ENCODE measurements around the gene IFNL2. TPM values are rescaled to one million over a fixed set of nuclear protein-coding genes. Genes with fewer than 3 reads are reported as not detected.

The IFNL2 gene
- total RNA-seq, 4 donors from 2014 or later: not detected

DNA sequence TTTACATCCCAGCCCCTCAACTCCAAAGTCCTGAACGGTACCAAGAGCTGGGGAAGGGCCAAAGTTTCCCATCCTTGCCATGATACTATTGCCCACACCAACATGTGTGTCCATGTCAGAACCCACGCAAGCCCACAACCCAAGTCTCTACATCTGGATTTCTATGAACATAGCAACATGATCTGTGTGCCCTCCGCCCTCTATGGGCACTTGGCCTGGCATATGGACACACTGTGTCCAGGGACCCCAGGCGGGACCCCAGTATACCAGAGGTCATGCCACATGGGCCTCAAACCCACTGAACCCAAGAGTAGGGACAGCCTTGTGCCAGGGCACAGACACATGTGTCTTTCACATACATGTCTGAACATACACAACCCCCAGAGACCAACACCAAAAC lies 50.5 kb downstream of the IFNL2 start:
- no peak for DNase-seq
- intact Hi-C loops (cut with DNase I; ENCODE audit: low total_unique reads): no loop called here
- Histone ChIP-seq H3K4me3 (no peak overlapping the region), H3K36me3 (no peaks in the 10 kb centered on the region), H3K4me1 (no peaks in the 10 kb centered on the region), H3K27me3 (no peaks in the 10 kb centered on the region), H3K27ac (no peak overlapping the region), H3K9me3 (no peaks in the 10 kb centered on the region)
- TF ChIP-seq, protein P1, sequence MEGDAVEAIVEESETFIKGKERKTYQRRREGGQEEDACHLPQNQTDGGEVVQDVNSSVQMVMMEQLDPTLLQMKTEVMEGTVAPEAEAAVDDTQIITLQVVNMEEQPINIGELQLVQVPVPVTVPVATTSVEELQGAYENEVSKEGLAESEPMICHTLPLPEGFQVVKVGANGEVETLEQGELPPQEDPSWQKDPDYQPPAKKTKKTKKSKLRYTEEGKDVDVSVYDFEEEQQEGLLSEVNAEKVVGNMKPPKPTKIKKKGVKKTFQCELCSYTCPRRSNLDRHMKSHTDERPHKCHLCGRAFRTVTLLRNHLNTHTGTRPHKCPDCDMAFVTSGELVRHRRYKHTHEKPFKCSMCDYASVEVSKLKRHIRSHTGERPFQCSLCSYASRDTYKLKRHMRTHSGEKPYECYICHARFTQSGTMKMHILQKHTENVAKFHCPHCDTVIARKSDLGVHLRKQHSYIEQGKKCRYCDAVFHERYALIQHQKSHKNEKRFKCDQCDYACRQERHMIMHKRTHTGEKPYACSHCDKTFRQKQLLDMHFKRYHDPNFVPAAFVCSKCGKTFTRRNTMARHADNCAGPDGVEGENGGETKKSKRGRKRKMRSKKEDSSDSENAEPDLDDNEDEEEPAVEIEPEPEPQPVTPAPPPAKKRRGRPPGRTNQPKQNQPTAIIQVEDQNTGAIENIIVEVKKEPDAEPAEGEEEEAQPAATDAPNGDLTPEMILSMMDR (IDR thresholded peaks at IDR 0.05): no peak
- TF ChIP-seq POLR2A (IDR thresholded peaks at IDR 0.05): no peak

DNA sequence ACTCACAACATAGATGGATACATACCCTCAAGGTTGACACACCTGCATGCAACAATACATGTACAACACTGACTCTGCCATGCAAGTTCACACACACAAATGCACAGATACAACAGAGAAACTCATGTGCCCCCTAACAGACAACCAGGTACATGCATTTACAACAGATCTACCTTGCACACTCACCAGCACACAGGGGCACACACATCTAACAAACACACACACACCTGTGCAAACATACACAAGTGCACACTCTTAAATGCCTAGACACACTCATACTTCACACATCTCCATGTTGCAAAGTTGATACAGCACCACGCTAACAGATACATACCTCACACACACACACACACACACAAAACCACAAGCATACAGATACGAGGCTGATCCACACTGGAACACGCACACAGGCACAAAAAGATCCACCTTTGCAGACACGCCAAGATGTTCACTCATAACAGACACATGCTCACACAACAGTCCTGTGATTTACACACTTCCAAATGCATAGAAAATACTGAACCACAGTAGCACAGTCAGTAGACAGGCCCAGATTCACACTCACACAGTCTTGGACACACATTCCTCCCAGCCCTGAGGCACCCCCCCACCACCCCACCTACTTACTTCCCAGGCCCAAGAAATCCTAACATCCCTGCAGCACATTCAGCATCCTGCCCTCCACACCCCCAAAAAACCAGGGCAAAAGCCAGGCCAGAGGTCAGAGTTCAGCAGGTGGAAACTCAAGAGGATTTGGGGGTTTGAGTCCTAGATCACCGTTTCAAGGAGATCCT lies 51.1 kb downstream of the IFNL2 start:
- intact Hi-C loops (cut with DNase I; ENCODE audit: low total_unique reads): no loop called here
- TF ChIP-seq, protein P1 (IDR thresholded peaks at IDR 0.05): no peak
- no peak for TF ChIP-seq POLR2A (IDR thresholded peaks at IDR 0.05)
- H3K4me1 ChIP-seq: no peaks in the 10 kb centered on the region
- H3K4me3 ChIP-seq: no peak overlapping the region
- H3K27ac ChIP-seq: no peak overlapping the region
- no peaks in the 10 kb centered on the region for H3K36me3 ChIP-seq
- H3K9me3 ChIP-seq: no peaks in the 10 kb centered on the region
- no peaks in the 10 kb centered on the region for H3K27me3 ChIP-seq
- DNase-seq: no peak

Other genes starting within 250 kb of the IFNL2 start
- 10 to 100 TPM in 1 of 4 donors, 1 to 10 TPM in 3; 3.4 to 11.3 (median 7.8) TPM for gene FBXO27, start 235.8 kb upstream of the IFNL2 start, total RNA-seq
- gene ACP7, start 184.0 kb upstream of the IFNL2 start, total RNA-seq: under 1 TPM in 1 of 4 donors, not detected in 3; 0.55 TPM
- 10 to 100 TPM in 3 of 4 donors, under 1 TPM in 1; 0.26 to 57.4 (median 24.3) TPM for gene PAK4, start 142.6 kb upstream of the IFNL2 start, total RNA-seq
- not detected for gene NCCRP1, start 71.4 kb upstream of the IFNL2 start, total RNA-seq
- gene SYCN, start 64.1 kb upstream of the IFNL2 start, total RNA-seq: not detected
- gene IFNL3, start 23.4 kb upstream of the IFNL2 start, total RNA-seq: not detected
- under 1 TPM in 1 of 4 donors, not detected in 3; 0.90 TPM for gene IFNL4, start 19.5 kb upstream of the IFNL2 start, total RNA-seq
- not detected for gene IFNL1, start 28.0 kb downstream of the IFNL2 start, total RNA-seq
- gene LRFN1, start 52.5 kb downstream of the IFNL2 start, total RNA-seq: 1 to 10 TPM in 2 of 4 donors, not detected in 2; 1.4 to 4.7 TPM
- 10 to 100 TPM; 10.4 to 43.0 (median 18.9) TPM for gene GMFG, start 67.6 kb downstream of the IFNL2 start, total RNA-seq
- gene SAMD4B, start 74.0 kb downstream of the IFNL2 start, total RNA-seq: 100 to 1,000 TPM in 1 of 4 donors, 10 to 100 TPM in 3; 11.3 to 128 (median 58.6) TPM
- 10 to 100 TPM; 21.8 to 65.6 (median 33.7) TPM for gene PAF1, start 122.7 kb downstream of the IFNL2 start, total RNA-seq
- 100 to 1,000 TPM in 1 of 4 donors, 10 to 100 TPM in 3; 15.6 to 282 (median 40.8) TPM for gene MED29, start 123.0 kb downstream of the IFNL2 start, total RNA-seq
- gene ZFP36, start 138.5 kb downstream of the IFNL2 start, total RNA-seq: 100 to 1,000 TPM in 2 of 4 donors, 10 to 100 TPM in 1, 1 to 10 TPM in 1; 5.0 to 276 (median 145) TPM
- gene PLEKHG2, start 144.3 kb downstream of the IFNL2 start, total RNA-seq: 100 to 1,000 TPM in 1 of 4 donors, 10 to 100 TPM in 1, 1 to 10 TPM in 2; 5.1 to 120 (median 21.6) TPM
- gene RPS16, start 167.6 kb downstream of the IFNL2 start, total RNA-seq: 1,000 to 10,000 TPM in 3 of 4 donors, 10 to 100 TPM in 1; 50.5 to 6,434 (median 2,757) TPM
- gene SUPT5H, start 177.2 kb downstream of the IFNL2 start, total RNA-seq: 100 to 1,000 TPM in 1 of 4 donors, 10 to 100 TPM in 3; 11.8 to 119 (median 40.0) TPM
- 10 to 100 TPM; 21.0 to 48.6 (median 28.5) TPM for gene TIMM50, start 212.4 kb downstream of the IFNL2 start, total RNA-seq
- gene DLL3, start 230.6 kb downstream of the IFNL2 start, total RNA-seq: under 1 TPM in 1 of 4 donors, not detected in 3; 0.41 TPM
- gene SELENOV, start 246.7 kb downstream of the IFNL2 start, total RNA-seq: under 1 TPM in 1 of 4 donors, not detected in 3; 0.41 TPM

Data from uterus (tissue), 4 donors.